Esophagus squamous epithelium (tissue), 5 donors: ENCODE results near the gene BMERB1. TPM values are rescaled to one million over a fixed set of nuclear protein-coding genes. Genes with fewer than 3 reads are reported as not detected.

Source experiments
- DNase-seq: peaks from one replicate; lab custom pipeline; 2025; lab: John Stamatoyannopoulos, UW
- H3K27ac ChIP-seq, 4 donors: fragments of 200-600 bp; sonication (generic); one replicate each; pipeline ENCODE4 v1.5.1; 2016 to 2019; ENCODE audit warnings: mild to moderate bottlenecking in 1 of 4
- H3K27me3 ChIP-seq, 4 donors: fragments of 200-600 bp; sonication (generic); 1 replicate in 3 of 4; 2 replicates in 1 of 4; pipeline versions ENCODE4 v1.5.1 to v1.6.0; 2017 to 2021; ENCODE audit warnings: antibody characterized with exemption in 1 of 4
- H3K36me3 ChIP-seq, 3 donors: fragments of 200-600 bp; sonication (generic); one replicate each; pipeline ENCODE4 v1.5.1; 2016 to 2019
- H3K4me1 ChIP-seq, 3 donors: fragments of 200-600 bp; sonication (generic); one replicate each; pipeline ENCODE4 v1.5.1; 2017 to 2019
- H3K4me3 ChIP-seq, 4 donors: fragments of 200-600 bp; sonication (generic); 1 replicate in 3 of 4; 2 replicates in 1 of 4; pipeline ENCODE4 v1.5.1; 2016 to 2019; ENCODE audit warnings: mild to moderate bottlenecking in 2 of 4, moderate library complexity in 1 of 4
- H3K9me3 ChIP-seq, 3 donors: fragments of 200-600 bp; sonication (generic); one replicate each; pipeline ENCODE4 v1.5.1; 2016 to 2019
- POLR2A ChIP-seq, 4 donors: fragments of 450-650 bp; IDR thresholded peaks; one replicate each; pipeline ENCODE4 v1.6.1; 2017; ENCODE audit warnings: antibody characterized with exemption in 4 of 4, mild to moderate bottlenecking in 4 of 4, moderate library complexity in 3 of 4
- WGBS, 2 donors: methylation state at CpG; one replicate each; pipeline ENCODE4 v1.1.5; 2018; 5-methylcytosine and 5-hydroxymethylcytosine counted together
- intact Hi-C: fragments of 100-400 bp; cut with DNase I; formaldehyde crosslinking; loops from one replicate; pipeline ENCODE4 v1.15.0; 2022
- total RNA-seq, 4 donors: library from RNA; depleted of rRNA; stranded (reverse); fragments of >200 nt; gene quantifications; one replicate each; pipeline ENCODE4 v1.1.0, GENCODE V29; 2016
- TF ChIP-seq, protein P1 (sequence below), 6 experiments: fragments of 450-650 bp in 4 of 6; fragments of 200-600 bp in 2 of 6; sonication (generic) in 2 of 6; IDR thresholded peaks; one replicate each; pipeline ENCODE4 v1.5.1; 2016 to 2019; ENCODE audit warnings: antibody characterized with exemption in 6 of 6, mild to moderate bottlenecking in 4 of 6, moderate library complexity in 4 of 6
- donor health status: DM: yes; HTN: yes; CAD: no.

Gene BMERB1
- total RNA-seq, 4 donors from 2014 or later = 3.4 to 38.1 (median 14.9) TPM

GRCh38 chr16:15443753-15444152 lies 9.4 kb downstream of the BMERB1 start:
- Histone ChIP-seq H3K27me3 (no peaks in the 10 kb centered on the region), H3K4me1 (peaks cover 0 to 19% (median 2%) of the 10 kb centered on the region in 3 donors), H3K27ac (no peak overlapping the region), H3K4me3 (no peak overlapping the region), H3K9me3 (peaks cover 0 to 5% (median 0%) of the 10 kb centered on the region in 3 donors), H3K36me3 (no peaks in the 10 kb centered on the region)
- TF ChIP-seq, protein P1, sequence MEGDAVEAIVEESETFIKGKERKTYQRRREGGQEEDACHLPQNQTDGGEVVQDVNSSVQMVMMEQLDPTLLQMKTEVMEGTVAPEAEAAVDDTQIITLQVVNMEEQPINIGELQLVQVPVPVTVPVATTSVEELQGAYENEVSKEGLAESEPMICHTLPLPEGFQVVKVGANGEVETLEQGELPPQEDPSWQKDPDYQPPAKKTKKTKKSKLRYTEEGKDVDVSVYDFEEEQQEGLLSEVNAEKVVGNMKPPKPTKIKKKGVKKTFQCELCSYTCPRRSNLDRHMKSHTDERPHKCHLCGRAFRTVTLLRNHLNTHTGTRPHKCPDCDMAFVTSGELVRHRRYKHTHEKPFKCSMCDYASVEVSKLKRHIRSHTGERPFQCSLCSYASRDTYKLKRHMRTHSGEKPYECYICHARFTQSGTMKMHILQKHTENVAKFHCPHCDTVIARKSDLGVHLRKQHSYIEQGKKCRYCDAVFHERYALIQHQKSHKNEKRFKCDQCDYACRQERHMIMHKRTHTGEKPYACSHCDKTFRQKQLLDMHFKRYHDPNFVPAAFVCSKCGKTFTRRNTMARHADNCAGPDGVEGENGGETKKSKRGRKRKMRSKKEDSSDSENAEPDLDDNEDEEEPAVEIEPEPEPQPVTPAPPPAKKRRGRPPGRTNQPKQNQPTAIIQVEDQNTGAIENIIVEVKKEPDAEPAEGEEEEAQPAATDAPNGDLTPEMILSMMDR (IDR thresholded peaks at IDR 0.05) = no peak
- TF ChIP-seq POLR2A (IDR thresholded peaks at IDR 0.05) = no peak
- DNase-seq = no peak
- intact Hi-C loops = no loop called here
- WGBS, 2 donors = 80 to 84% methylated on average over 4 of the region's 4 CpGs

GRCh38 chr16:15444264-15444663 lies 9.9 kb downstream of the BMERB1 start:
- Histone ChIP-seq H3K4me3 (no peak overlapping the region), H3K36me3 (no peaks in the 10 kb centered on the region), H3K27me3 (no peaks in the 10 kb centered on the region), H3K9me3 (peaks cover 0 to 5% (median 0%) of the 10 kb centered on the region in 3 donors), H3K27ac (no peak overlapping the region), H3K4me1 (peaks cover 0 to 17% (median 2%) of the 10 kb centered on the region in 3 donors)
- WGBS, 2 donors = 86 to 93% methylated on average over 3 of the region's 3 CpGs
- intact Hi-C loops = no loop called here
- no peak for TF ChIP-seq POLR2A (IDR thresholded peaks at IDR 0.05)
- TF ChIP-seq, protein P1 (IDR thresholded peaks at IDR 0.05) = no peak
- no peak for DNase-seq

DNA sequence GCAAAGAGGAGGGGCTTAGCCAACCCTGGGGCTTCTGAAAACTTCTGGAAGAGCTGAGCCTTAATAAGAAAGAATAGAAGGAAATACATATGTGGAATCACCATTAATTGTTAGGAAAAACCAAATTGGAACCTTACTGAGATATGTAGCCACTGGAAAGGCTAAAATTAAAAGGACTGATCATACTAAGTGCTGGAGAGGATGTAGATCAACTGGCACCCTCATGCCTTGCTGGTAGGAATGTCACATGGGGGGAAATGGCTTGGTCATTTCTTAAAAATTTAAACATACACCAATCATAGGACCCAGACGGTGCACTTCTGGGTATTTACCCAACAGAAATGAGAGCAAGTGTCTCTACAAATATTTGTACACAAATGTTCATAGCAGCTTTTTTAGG lies 11.1 kb downstream of the BMERB1 start:
- DNase-seq = no peak
- Histone ChIP-seq H3K4me1 (peaks cover 0 to 6% (median 0%) of the 10 kb centered on the region in 3 donors), H3K9me3 (peaks cover 0 to 5% (median 0%) of the 10 kb centered on the region in 3 donors), H3K27me3 (no peaks in the 10 kb centered on the region), H3K27ac (no peak overlapping the region), H3K4me3 (no peak overlapping the region), H3K36me3 (no peaks in the 10 kb centered on the region)
- intact Hi-C loops = no loop called here
- TF ChIP-seq POLR2A (IDR thresholded peaks at IDR 0.05) = no peak
- TF ChIP-seq, protein P1 (IDR thresholded peaks at IDR 0.05) = no peak
- WGBS, 2 donors = 80 to 90% methylated on average over 1 of the region's 1 CpG

GRCh38 chr16:15446901-15447300 lies 12.5 kb downstream of the BMERB1 start:
- Histone ChIP-seq H3K9me3 (peaks cover 0 to 5% (median 0%) of the 10 kb centered on the region in 3 donors), H3K4me3 (no peak overlapping the region), H3K27ac (no peak overlapping the region), H3K36me3 (no peaks in the 10 kb centered on the region), H3K27me3 (no peaks in the 10 kb centered on the region), H3K4me1 (no peaks in the 10 kb centered on the region)
- no peak for DNase-seq
- intact Hi-C loops = no loop called here
- no peak for TF ChIP-seq POLR2A (IDR thresholded peaks at IDR 0.05)
- TF ChIP-seq, protein P1 (IDR thresholded peaks at IDR 0.05) = no peak
- WGBS, 2 donors = 89 to 98% methylated on average over 5 of the region's 5 CpGs

- TF ChIP-seq, protein P1 (IDR thresholded peaks at IDR 0.05) = no peak
- TF ChIP-seq POLR2A (IDR thresholded peaks at IDR 0.05) = no peak
- Histone ChIP-seq H3K27ac (peak overlapping the region in 1 of 4 donors; percentile 19), H3K9me3 (no peaks in the 10 kb centered on the region), H3K27me3 (no peaks in the 10 kb centered on the region), H3K36me3 (no peaks in the 10 kb centered on the region), H3K4me3 (no peak overlapping the region), H3K4me1 (no peaks in the 10 kb centered on the region)
- intact Hi-C loops = no loop called here
- 60 to 63% methylated on average over 3 to 5 of the region's 6 CpGs for WGBS, 2 donors
- DNase-seq = no peak
These were observed 16.2 kb downstream of the BMERB1 start for GRCh38 chr16:15450624-15451023.
